Measurements from ENCODE around the gene JMJD4. TPM values are rescaled to one million over a fixed set of nuclear protein-coding genes. Genes with fewer than 3 reads are reported as not detected.
A peak's percentile ranks its signal among the peaks of the same experiment; 100 is the strongest.

JMJD4 gene
- total RNA-seq, 1 experiment from 2014 or later, result 14.3 TPM

DNA sequence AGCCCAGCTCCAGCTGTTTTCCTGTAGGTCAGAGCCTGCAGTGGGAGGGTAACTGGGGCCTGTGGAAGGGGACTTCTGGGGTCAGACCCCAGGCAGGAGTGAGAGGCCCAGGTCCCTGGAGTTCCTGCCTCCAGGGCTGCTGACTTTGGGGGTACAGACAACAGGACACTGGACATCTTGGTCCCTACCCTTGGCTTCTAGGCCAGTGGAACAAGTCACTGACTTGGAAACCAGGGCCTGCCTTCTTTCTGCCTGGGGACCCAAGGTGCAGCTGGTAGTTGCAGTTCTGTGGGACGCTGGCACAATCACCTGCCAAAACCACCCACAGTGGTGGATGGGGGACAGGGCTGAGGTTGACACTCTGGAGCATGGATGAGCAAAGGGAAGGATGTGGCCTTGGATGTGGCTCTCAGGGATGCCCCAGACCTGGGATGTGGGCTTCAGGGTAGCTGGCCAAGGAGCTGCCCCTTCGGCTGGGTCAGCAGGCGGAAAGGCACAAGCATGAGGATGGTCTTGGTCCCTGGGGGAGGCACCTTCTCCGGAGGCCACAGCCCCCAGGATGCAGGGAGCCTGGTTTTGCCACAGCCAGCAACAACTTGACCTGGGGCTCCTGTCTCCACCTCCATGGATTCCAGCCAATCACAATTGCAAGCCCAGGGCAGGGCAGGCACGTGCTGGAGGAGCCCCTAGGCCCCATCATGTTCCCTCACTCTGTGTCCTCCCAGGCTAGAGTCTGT is 5.8 kb downstream of the JMJD4 start:
- no peak for DNase-seq (ENCODE audit: low read depth, low spot score)
- no peak overlapping the region for H2AFZ ChIP-seq (ENCODE audit: low read depth, low read length, poor library complexity, severe bottlenecking)

DNA sequence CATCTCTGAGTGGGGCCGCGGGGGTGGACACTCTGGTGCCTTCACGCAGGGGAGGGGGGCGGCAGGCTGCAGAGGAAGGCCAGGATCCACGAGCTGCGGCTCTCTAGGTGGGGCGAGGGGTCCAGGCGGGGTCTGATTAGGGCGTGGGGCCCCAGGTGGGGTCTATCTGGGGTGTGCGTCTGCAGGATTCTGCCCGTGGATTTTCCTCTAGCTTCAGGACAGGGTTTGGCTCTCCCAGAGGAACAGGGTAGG is 6.3 kb downstream of the JMJD4 start:
- ChIA-PET POLR2A (interaction anchor here (0.6 kb wide), 1 partner anchor 164 kb away, joined by 3 read pairs; no protein-coding TSS in a partner anchor), CTCF (no interaction called here)
- BruUV-seq (replicated peaks), result no TSS peak

More for the DNA sequence above, 5.8 kb downstream of the JMJD4 start:
- no peaks in the 10 kb centered on the region for H4K20me1 ChIP-seq (ENCODE audit: insufficient read depth)
- H3K4me2 ChIP-seq (ENCODE audit: low read length), result peak overlapping the region; percentile 78
- H3K27ac ChIP-seq (ENCODE audit: low read depth, low read length), result peak overlapping the region; percentile 37; the same call in 1 of the 2 replicates
- POLR2A ChIA-PET, result interaction anchor here (0.6 kb wide), 1 partner anchor 164 kb away, joined by 3 read pairs; no protein-coding TSS in a partner anchor
- intact Hi-C loops (cut with micrococcal nuclease), result loop anchor here (5.0 kb wide), 2 partner anchors 167 to 247 kb away; partner anchors contain the start of gene ZNF678
- no TSS peak for BruUV-seq (replicated peaks)
- no peaks in the 10 kb centered on the region for H3K9me3 ChIP-seq (ENCODE audit: control insufficient read depth in 1 of 2, insufficient read depth in 1 of 2, low read depth in 1 of 2, low read length in 2 of 2)
- RAD21 ChIA-PET (ENCODE audit: low non-redundant PET in 1 of 2, low total read pairs in 2 of 2, uncharacterized antibody in 2 of 2, unreplicated experiment in 2 of 2), result no interaction called here
- peaks cover 20% of the 10 kb centered on the region for H3K79me2 ChIP-seq (ENCODE audit: insufficient read depth, low read length)
- H3K9ac ChIP-seq (ENCODE audit: low read length), result peak overlapping the region; percentile 53
- H3K4me3 ChIP-seq (replicated peaks in 1 of 2; ENCODE audit: low read depth in 1 of 2, low read length in 2 of 2), result peak overlapping the region; percentile 47 to 55
- TF ChIP-seq EGR1 (IDR thresholded peaks at IDR 0.05; ENCODE audit: low read depth) (no peak), POLR2AphosphoS5 (IDR thresholded peaks at IDR 0.05; ENCODE audit: low read depth, low read length) (0 out of 2 replicates have a peak, but pooled peaks have one; percentile 14), CBX3 (IDR thresholded peaks at IDR 0.05; ENCODE audit: low read depth) (no peak), FOSL1 (IDR thresholded peaks at IDR 0.05; ENCODE audit: low read depth) (no peak)
- TF ChIP-seq, protein P1, sequence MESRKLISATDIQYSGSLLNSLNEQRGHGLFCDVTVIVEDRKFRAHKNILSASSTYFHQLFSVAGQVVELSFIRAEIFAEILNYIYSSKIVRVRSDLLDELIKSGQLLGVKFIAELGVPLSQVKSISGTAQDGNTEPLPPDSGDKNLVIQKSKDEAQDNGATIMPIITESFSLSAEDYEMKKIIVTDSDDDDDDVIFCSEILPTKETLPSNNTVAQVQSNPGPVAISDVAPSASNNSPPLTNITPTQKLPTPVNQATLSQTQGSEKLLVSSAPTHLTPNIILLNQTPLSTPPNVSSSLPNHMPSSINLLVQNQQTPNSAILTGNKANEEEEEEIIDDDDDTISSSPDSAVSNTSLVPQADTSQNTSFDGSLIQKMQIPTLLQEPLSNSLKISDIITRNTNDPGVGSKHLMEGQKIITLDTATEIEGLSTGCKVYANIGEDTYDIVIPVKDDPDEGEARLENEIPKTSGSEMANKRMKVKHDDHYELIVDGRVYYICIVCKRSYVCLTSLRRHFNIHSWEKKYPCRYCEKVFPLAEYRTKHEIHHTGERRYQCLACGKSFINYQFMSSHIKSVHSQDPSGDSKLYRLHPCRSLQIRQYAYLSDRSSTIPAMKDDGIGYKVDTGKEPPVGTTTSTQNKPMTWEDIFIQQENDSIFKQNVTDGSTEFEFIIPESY (IDR thresholded peaks at IDR 0.05; ENCODE audit: extremely low read depth, insufficient replicate concordance, low read length), result no peak
- H3K9me2 ChIP-seq (ENCODE audit: insufficient read depth), result no peaks in the 10 kb centered on the region
- ATAC-seq, result no peak
- H3K27me3 ChIP-seq (ENCODE audit: insufficient read depth, low read length), result no peaks in the 10 kb centered on the region
- peaks cover 3 to 16% of the 10 kb centered on the region in 2 experiments; a peak in 3 of 4 replicates for H3K36me3 ChIP-seq (ENCODE audit: control insufficient read depth in 1 of 2, insufficient read depth in 2 of 2, low read length in 2 of 2)
- CTCF ChIA-PET, result no interaction called here
- H3K4me1 ChIP-seq (ENCODE audit: control insufficient read depth in 1 of 2, insufficient read depth in 2 of 2, low read length in 2 of 2), result peaks cover 11 to 41% of the 10 kb centered on the region in 2 experiments

More for the DNA sequence above, 6.3 kb downstream of the JMJD4 start:
- H3K4me3 ChIP-seq (replicated peaks in 1 of 2; ENCODE audit: low read depth in 1 of 2, low read length in 2 of 2), result peak overlapping the region; percentile 47 to 55
- RAD21 ChIA-PET (ENCODE audit: low non-redundant PET in 1 of 2, low total read pairs in 2 of 2, uncharacterized antibody in 2 of 2, unreplicated experiment in 2 of 2), result no interaction called here
- H3K36me3 ChIP-seq (ENCODE audit: control insufficient read depth in 1 of 2, insufficient read depth in 2 of 2, low read length in 2 of 2), result peaks cover 3 to 16% of the 10 kb centered on the region in 2 experiments; a peak in 3 of 4 replicates
- no peak for DNase-seq (ENCODE audit: low read depth, low spot score)
- peak overlapping the region; percentile 78 for H3K4me2 ChIP-seq (ENCODE audit: low read length)
- no peaks in the 10 kb centered on the region for H3K27me3 ChIP-seq (ENCODE audit: insufficient read depth, low read length)
- intact Hi-C loops (cut with micrococcal nuclease), result loop anchor here (5.0 kb wide), 2 partner anchors 167 to 247 kb away; partner anchors contain the start of gene ZNF678
- ATAC-seq, result peak; percentile 10
- no peak for TF ChIP-seq POLR2A (IDR thresholded peaks at IDR 0.05; ENCODE audit: borderline replicate concordance, extremely low read depth, insufficient read depth, insufficient read length)
- H2AFZ ChIP-seq (ENCODE audit: low read depth, low read length, poor library complexity, severe bottlenecking), result no peak overlapping the region
- H3K4me1 ChIP-seq (ENCODE audit: control insufficient read depth in 1 of 2, insufficient read depth in 2 of 2, low read length in 2 of 2), result peaks cover 10 to 36% of the 10 kb centered on the region in 2 experiments
- no peaks in the 10 kb centered on the region for H4K20me1 ChIP-seq (ENCODE audit: insufficient read depth)
- no peaks in the 10 kb centered on the region for H3K9me3 ChIP-seq (ENCODE audit: control insufficient read depth in 1 of 2, insufficient read depth in 1 of 2, low read depth in 1 of 2, low read length in 2 of 2)
- peak overlapping the region; percentile 53 for H3K9ac ChIP-seq (ENCODE audit: low read length)
- peaks cover 15% of the 10 kb centered on the region for H3K79me2 ChIP-seq (ENCODE audit: insufficient read depth, low read length)
- peak overlapping the region; percentile 37; the same call in 1 of the 2 replicates for H3K27ac ChIP-seq (ENCODE audit: low read depth, low read length)
- no peaks in the 10 kb centered on the region for H3K9me2 ChIP-seq (ENCODE audit: insufficient read depth)
